Motor neuron (in vitro differentiated cells): ENCODE measurements around the gene KLHDC4. TPM values are rescaled to one million over a fixed set of nuclear protein-coding genes. Genes with fewer than 3 reads are reported as not detected.
"Not testable (repeated sequence)": the region's sequence is repeated elsewhere in the genome, so short reads cannot be mapped to it uniquely, and the experiment has no call there.

Experiments used
- ATAC-seq, 8 experiments: fragments of 200-7000 bp; cut with Tn5 transposase; replicated peaks in 6 of 8; 2 replicates each; pipeline ENCODE4 v1.8.0; 2021; ENCODE audit warnings: mild to moderate bottlenecking in 8 of 8, moderate library complexity in 8 of 8
- H3K27ac ChIP-seq, 2 donors: fragments of 250-450 bp; sonication (Bioruptor Pico); 2 replicates each; pipeline ENCODE4 v1.9.0; 2021; ENCODE audit warnings: antibody characterized with exemption in 2 of 2, mild to moderate bottlenecking in 2 of 2, moderate library complexity in 1 of 2
- H3K4me1 ChIP-seq, 2 donors: fragments of 250-450 bp; sonication (Bioruptor Pico); replicated peaks in 1 of 2; 2 replicates each; pipeline ENCODE4 v1.6.1; 2021; ENCODE audit warnings: antibody characterized with exemption in 2 of 2, mild to moderate bottlenecking in 2 of 2, moderate library complexity in 1 of 2
- H3K4me3 ChIP-seq, 5 donors: fragments of 250-450 bp; sonication (Bioruptor Pico); 2 replicates each; pipeline ENCODE4 v1.9.0; 2021; ENCODE audit warnings: antibody characterized with exemption in 5 of 5, mild to moderate bottlenecking in 5 of 5, moderate library complexity in 4 of 5
- WGBS, 10 experiments: fragments of 450-650 bp; shearing (Covaris generic); methylation state at CpG; one replicate each; pipeline ENCODE4 v1.0.0; 2022; 5-methylcytosine and 5-hydroxymethylcytosine counted together
- in situ Hi-C, 9 experiments: fragments of 400-800 bp; cut with MboI; loops; one replicate each; pipeline ENCODE4 v1.15.0; 2021; ENCODE audit warnings: low sequenced_read_pairs in 9 of 9, low pct_unique_long_range_greater_than_20kb in 2 of 9; ENCODE audit not compliant: unreplicated experiment in 9 of 9
- total RNA-seq, 8 experiments: library from RNA; unstranded; fragments of 300-600 nt; gene quantifications; 2 replicates each; pipeline versions ENCODE4 v1.2.3 to v1.2.4, GENCODE V29; 2022

Gene KLHDC4
- total RNA-seq, 8 experiments from 2014 or later, result 18.1 to 49.7 (median 22.4) TPM

DNA sequence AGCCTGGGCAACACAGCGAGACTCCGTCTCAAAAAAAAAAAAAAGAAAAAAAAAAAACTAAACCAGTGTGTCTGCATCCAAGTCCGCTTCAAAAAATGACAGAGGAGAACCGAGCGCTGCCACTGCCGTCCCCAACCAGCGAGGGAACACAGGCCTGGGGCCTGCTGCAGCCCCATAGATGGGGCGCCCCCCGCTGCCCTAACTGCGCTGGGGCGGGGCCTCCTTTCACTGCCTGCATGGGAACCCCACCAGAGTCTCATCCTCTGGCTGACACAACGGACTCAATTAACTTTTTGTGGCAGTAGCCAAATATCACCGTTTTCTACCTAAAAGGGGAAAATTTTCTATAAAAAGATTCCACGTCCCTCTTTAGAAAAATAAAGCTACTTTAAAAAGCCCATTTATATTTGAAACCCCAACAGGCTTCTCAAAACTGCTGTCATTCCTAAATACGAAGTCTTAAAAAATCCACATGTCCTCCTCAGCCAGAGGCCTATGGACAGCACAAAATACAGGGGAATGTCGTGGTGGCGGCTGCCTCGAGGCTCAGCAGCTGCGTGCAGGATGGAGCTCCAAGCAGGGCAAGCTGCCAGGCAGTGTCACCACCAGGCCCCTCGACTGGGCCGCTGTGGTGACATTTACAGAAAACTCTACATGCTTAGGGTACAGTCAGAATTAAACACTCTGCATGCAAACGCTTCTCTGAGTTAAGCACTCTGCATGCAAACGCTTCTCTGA lies 30.3 kb downstream of the KLHDC4 start:
- 60 to 100% (median 89%) methylated on average over 1 to 16 of the region's 23 CpGs; no CpG with 5 or more reads in 2 of the 10 experiments for WGBS, 10 experiments
- Histone ChIP-seq H3K4me3 (no peak overlapping the region), H3K4me1 (no peaks in the 10 kb centered on the region), H3K27ac (no peak overlapping the region)
- ATAC-seq, result peak in 2 of 8 experiments; percentile 38 to 44
- in situ Hi-C loops, result no loop called here

- Histone ChIP-seq H3K4me3 (no peak overlapping the region), H3K4me1 (no peaks in the 10 kb centered on the region), H3K27ac (no peak overlapping the region)
- WGBS, 10 experiments, result 60 to 100% (median 75%) methylated on average over 1 to 2 of the region's 14 CpGs; no CpG with 5 or more reads in 6 of the 10 experiments
- no peak for ATAC-seq
- in situ Hi-C loops, result no loop called here
Observed at GRCh38 chr16:87734644-87735043, 31.1 kb downstream of the KLHDC4 start.

GRCh38 chr16:87733190-87733589 lies 32.6 kb downstream of the KLHDC4 start:
- Histone ChIP-seq H3K4me1 (no peaks in the 10 kb centered on the region), H3K27ac (no peak overlapping the region), H3K4me3 (no peak overlapping the region)
- in situ Hi-C loops, result no loop called here
- WGBS, 10 experiments, result 80 to 100% (median 87%) methylated on average over 1 to 3 of the region's 11 CpGs; no CpG with 5 or more reads in 7 of the 10 experiments
- ATAC-seq, result no peak

GRCh38 chr16:87731607-87732006 lies 34.2 kb downstream of the KLHDC4 start:
- no peak for ATAC-seq
- 90 to 100% (median 99%) methylated on average over 4 to 11 of the region's 13 CpGs for WGBS, 10 experiments
- in situ Hi-C loops, result no loop called here
- no peak overlapping the region for H3K27ac ChIP-seq
- H3K4me1 ChIP-seq, result no peaks in the 10 kb centered on the region
- H3K4me3 ChIP-seq, result no peak overlapping the region

DNA sequence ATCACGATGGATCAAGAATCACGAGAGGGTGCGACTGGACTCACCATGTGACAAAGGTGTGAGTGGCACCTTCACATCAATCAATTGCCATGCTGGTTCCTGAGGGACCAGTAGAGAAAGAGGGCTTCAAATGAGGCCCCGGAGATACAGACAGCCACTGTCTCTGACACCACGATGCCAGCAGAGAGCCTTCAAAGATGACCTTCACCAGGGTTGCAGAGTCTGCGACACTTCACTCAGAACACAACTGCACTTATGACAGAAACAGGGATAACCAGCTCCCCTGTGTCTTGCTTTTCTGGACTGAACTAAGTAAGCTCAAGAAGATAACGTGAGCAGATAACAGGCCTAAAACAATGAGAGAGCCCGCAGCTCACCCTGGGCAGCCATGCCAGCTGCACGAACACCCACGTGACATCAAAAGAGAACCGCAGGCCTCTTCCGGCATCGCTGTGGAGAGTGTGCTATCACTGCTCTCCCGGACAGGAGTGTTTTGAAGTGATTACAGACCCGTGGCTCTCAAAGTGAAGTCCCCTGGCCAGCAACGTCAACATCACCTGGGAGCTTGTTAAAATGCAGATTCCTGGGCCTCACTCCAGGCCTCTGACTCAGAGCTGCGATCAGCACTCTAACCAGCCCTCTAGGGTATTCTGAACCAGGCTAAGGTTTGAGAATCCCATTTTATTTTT lies 36.4 kb downstream of the KLHDC4 start:
- H3K4me3 ChIP-seq, result no peak overlapping the region
- no peak overlapping the region for H3K27ac ChIP-seq
- no peaks in the 10 kb centered on the region for H3K4me1 ChIP-seq
- no peak for ATAC-seq
- in situ Hi-C loops, result no loop called here
- WGBS, 10 experiments, result 78 to 100% (median 100%) methylated on average over 1 to 6 of the region's 17 CpGs; no CpG with 5 or more reads in 1 of the 10 experiments

- Histone ChIP-seq H3K27ac (no peak overlapping the region), H3K4me1 (peaks cover 0 to 2% of the 10 kb centered on the region in 2 donors), H3K4me3 (no peak overlapping the region)
- ATAC-seq, result no peak
- in situ Hi-C loops, result no loop called here
- WGBS, 10 experiments, result 94 to 100% (median 97%) methylated on average over 4 to 10 of the region's 12 CpGs; no CpG with 5 or more reads in 1 of the 10 experiments
Observed at GRCh38 chr16:87728026-87728425, 37.8 kb downstream of the KLHDC4 start.

- in situ Hi-C loops, result no loop called here
Observed at GRCh38 chr16:87727346-87727745, 38.4 kb downstream of the KLHDC4 start.

GRCh38 chr16:87726577-87726976 lies 39.2 kb downstream of the KLHDC4 start:
- 93 to 100% (median 97%) methylated on average over 2 to 7 of the region's 40 CpGs; no CpG with 5 or more reads in 7 of the 10 experiments for WGBS, 10 experiments
- peaks cover 6 to 11% of the 10 kb centered on the region in 2 donors for H3K4me1 ChIP-seq
- in situ Hi-C loops, H3K4me3 ChIP-seq, ATAC-seq, H3K27ac ChIP-seq: not testable (repeated sequence)

More at GRCh38 chr16:87727346-87727745, 38.4 kb downstream of the KLHDC4 start:
- ATAC-seq, result no peak
- Histone ChIP-seq H3K4me3 (no peak overlapping the region), H3K4me1 (peaks cover 0 to 3% of the 10 kb centered on the region in 2 donors), H3K27ac (no peak overlapping the region)
- WGBS, 10 experiments, result 91 to 100% (median 98%) methylated on average over 1 to 13 of the region's 16 CpGs; no CpG with 5 or more reads in 3 of the 10 experiments

DNA sequence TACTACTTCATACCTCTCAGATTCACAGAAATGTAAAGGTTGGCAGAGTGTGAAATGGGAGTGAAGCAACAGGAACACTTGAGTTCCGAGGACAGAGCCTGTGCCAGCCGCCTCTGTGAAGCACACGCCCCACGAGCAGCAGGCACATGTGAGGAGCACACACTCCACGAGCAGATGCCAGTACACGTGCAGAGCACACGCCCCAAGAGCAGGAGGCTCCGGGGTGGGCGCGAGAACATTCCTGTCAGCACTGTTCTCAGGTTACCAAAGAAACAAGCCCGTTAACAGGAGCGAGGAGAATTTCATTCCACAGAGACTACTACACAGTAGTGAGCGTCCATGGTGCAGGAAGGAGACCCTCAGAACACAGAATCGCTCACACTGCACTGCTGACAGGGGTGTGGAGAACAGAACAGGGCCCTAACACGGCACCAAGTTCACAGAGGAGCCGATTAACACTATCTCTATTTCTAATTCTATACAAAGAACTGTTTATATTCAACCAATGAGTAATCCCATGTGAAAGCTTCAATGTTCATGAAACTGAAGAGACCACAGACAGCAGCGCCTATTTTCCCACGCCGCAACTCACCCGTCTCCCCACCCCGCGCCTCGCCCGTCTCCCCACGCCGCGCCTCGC lies 40.1 kb downstream of the KLHDC4 start:
- ATAC-seq, result peak in 5 of 8 experiments; percentile 9 to 80 (median 31)
- Histone ChIP-seq H3K27ac (no peak overlapping the region), H3K4me3 (no peak overlapping the region), H3K4me1 (peaks cover 9 to 13% of the 10 kb centered on the region in 2 donors)
- in situ Hi-C loops, result no loop called here
- WGBS, 10 experiments, result 80 to 100% (median 97%) methylated on average over 1 to 6 of the region's 28 CpGs; no CpG with 5 or more reads in 7 of the 10 experiments

DNA sequence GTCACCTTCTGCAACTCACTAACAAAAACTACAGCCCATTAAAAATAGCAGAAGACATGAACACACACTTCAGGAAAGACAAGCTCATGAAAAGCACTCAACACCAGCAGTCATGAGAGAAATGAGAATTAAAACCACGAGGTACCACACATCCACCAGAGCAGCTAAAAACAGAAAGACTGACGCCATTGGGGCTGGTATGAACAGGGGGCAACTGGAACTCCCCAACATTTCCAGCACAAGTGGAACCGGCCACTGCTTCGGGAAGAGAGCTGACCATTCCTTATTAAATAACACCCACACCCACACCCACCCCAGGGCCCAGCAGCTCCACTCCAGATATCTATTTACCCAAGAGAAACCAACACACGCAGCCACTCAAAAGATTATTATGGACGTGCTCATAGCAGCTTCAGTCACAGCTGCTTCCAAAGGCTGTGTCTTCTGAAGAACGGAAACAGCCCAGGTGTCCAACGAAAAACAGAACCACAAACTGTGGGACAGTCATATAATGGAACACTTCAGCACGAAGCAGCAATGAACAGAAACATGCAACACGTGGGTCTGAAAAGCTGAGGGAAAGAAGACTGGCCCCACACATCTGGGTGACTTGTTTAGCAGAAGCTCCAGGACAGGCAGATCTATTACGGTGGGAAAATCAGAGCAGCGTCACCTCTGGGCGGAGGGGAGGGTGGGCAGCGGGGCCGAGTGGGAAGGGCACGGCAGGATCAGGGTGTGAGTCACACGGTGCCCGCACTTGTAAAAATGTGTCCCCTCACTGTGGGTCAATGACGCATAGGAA lies 41.1 kb downstream of the KLHDC4 start:
- Histone ChIP-seq H3K27ac (no peak overlapping the region), H3K4me1 (peaks cover 9 to 13% of the 10 kb centered on the region in 2 donors), H3K4me3 (no peak overlapping the region)
- WGBS, 10 experiments, result 73 to 100% (median 94%) methylated on average over 1 to 8 of the region's 19 CpGs; no CpG with 5 or more reads in 3 of the 10 experiments
- in situ Hi-C loops, result no loop called here
- no peak for ATAC-seq

DNA sequence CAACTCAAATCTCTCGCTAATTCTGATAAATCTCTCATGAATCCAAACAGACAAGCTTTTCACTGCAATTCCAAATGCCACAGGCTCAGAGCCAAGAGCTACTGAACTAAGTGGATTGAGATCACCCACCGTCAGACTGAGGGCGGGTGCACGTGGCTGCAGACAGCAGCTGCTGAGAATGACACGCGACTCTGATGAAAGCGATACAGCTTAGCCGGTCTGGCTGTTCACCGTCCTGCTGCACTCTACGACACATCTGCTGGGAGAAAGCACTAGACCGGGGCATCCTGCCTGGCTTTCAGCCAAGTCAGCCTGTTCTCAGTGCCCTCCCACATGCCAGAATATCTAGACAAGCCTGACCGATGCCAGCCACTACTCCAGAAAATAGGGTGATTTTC lies 42.6 kb downstream of the KLHDC4 start:
- 40 to 92% (median 73%) methylated on average over 1 to 5 of the region's 12 CpGs; no CpG with 5 or more reads in 3 of the 10 experiments for WGBS, 10 experiments
- Histone ChIP-seq H3K4me3 (no peak overlapping the region), H3K4me1 (peaks cover 9 to 13% of the 10 kb centered on the region in 2 donors), H3K27ac (peak overlapping the region in 1 of 2 donors; percentile 19)
- in situ Hi-C loops, result no loop called here
- ATAC-seq, result peak in 6 of 8 experiments; percentile 72 to 97 (median 86)

DNA sequence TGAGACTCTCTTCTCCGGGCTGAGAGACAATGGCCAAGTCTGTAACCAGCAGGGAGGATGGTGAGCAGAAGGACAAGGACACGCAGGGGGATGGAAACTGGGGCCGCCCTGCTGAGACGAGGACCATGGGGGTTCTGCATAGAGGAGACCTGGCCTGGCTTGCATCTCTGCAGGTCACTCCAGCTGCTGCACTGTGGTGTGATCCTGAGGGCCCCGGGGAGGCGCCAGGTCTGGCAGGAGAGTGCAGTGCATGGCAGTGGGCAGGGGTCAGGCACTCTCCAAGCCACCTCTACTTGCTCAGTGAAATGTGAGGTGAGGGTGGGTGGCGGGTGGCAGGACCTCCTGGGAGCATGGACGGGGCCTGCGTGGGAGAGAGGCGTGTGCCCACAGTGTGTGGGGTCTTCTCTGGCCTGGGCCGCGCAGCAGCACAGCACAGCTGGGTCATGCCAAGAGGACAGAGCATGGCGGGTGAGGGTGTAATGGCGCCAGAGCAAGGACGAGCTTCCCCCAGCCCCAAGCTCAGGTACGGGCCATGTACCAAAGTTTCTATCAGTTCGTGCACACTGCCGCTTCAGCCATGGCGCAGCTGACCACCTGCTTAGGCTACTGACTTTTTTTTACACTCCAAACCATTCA lies 43.1 kb downstream of the KLHDC4 start:
- peak in 3 of 8 experiments; percentile 4 to 14 (median 5) for ATAC-seq
- Histone ChIP-seq H3K4me1 (peaks cover 9 to 13% of the 10 kb centered on the region in 2 donors), H3K27ac (no peak overlapping the region), H3K4me3 (no peak overlapping the region)
- in situ Hi-C loops, result no loop called here
- 75 to 100% (median 88%) methylated on average over 1 to 4 of the region's 19 CpGs; no CpG with 5 or more reads in 3 of the 10 experiments for WGBS, 10 experiments
